ENCODE measurements around the gene ACY1. TPM values are rescaled to one million over a fixed set of nuclear protein-coding genes. Genes with fewer than 3 reads are reported as not detected.

ACY1 gene
- total and polyA plus RNA-seq, 2 of the 13 experiments (the other 11 are each of a cell fraction or from before 2014, with no cell fraction given), result 113 to 162 TPM

DNA sequence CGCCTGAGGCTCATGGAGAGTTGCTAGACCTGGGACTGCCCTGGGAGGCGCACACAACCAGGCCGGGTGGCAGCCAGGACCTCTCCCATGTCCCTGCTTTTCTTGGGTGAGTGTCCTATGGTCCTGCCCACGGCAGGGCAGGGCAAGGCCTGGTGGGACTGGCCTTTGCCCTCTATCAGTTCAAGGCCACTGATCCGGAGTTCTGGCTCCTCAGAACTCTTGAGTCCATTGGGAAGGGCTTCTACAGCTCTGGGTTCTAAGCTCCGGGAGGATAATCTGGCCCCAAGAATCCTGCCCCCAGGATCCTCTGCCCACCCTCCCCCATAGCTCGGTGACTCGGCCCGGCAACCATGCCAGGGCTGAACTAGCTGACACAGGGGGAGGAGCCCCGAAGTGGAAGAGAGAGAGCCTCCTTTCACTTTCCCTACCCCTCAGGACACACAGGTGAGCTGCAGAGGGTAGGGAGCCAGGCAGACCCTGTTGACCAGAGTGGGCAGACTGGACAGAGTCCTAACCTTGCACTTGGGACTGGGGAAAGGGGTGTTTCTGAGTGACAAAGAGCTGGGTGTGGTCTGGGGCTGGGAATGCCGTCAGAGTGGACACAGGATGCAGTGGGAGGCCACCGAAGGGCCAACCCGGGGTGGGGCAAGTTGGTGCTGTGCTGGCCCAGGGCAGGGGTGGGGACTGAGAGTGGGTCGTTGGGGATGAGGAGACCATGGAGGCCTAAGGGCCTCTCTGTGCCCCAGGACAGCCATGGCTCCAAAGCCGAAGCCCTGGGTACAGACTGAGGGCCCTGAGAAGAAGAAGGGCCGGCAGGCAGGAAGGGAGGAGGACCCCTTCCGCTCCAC is 40.5 kb upstream of the ACY1 start (continued):
- TF ChIP-seq ZNF260 (CRISPR knock-in tag; IDR thresholded peaks at IDR 0.05; ENCODE audit: borderline replicate concordance, low read depth), result no peak
- no peak for TF ChIP-seq PRPF4 (IDR thresholded peaks at IDR 0.05; ENCODE audit: low read depth, low read length, poor library complexity, severe bottlenecking)
- TF ChIP-seq, protein P1, sequence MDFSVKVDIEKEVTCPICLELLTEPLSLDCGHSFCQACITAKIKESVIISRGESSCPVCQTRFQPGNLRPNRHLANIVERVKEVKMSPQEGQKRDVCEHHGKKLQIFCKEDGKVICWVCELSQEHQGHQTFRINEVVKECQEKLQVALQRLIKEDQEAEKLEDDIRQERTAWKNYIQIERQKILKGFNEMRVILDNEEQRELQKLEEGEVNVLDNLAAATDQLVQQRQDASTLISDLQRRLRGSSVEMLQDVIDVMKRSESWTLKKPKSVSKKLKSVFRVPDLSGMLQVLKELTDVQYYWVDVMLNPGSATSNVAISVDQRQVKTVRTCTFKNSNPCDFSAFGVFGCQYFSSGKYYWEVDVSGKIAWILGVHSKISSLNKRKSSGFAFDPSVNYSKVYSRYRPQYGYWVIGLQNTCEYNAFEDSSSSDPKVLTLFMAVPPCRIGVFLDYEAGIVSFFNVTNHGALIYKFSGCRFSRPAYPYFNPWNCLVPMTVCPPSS (IDR thresholded peaks at IDR 0.05), result no peak
- peak; percentile 61; the same call in 1 of the 2 replicates for TF ChIP-seq ZNF614 (CRISPR knock-in tag; IDR thresholded peaks at IDR 0.05; ENCODE audit: borderline replicate concordance)
- no peak for TF ChIP-seq REXO4 (CRISPR knock-in tag; IDR thresholded peaks at IDR 0.05; ENCODE audit: borderline replicate concordance)
- 0 out of 2 replicates have a peak, but pooled peaks have one; percentile 27 for TF ChIP-seq ZNF124 (CRISPR knock-in tag; IDR thresholded peaks at IDR 0.05)
- peak; percentile 18; the same call in 1 of the 2 replicates for TF ChIP-seq BCL6 (CRISPR knock-in tag; IDR thresholded peaks at IDR 0.05)
- TF ChIP-seq ZNF816 (CRISPR knock-in tag; IDR thresholded peaks at IDR 0.05; ENCODE audit: borderline replicate concordance), result no peak
- TF ChIP-seq ZNF281 (CRISPR knock-in tag; IDR thresholded peaks at IDR 0.05; ENCODE audit: borderline replicate concordance), result peak; percentile 68
- TF ChIP-seq CBFB (CRISPR knock-in tag; IDR thresholded peaks at IDR 0.05), result no peak
- no peak; the same call in 1 of the 2 replicates for TF ChIP-seq ZBTB14 (CRISPR knock-in tag; IDR thresholded peaks at IDR 0.05)
- no peak for TF ChIP-seq RBFOX2 (IDR thresholded peaks at IDR 0.05; ENCODE audit: low read depth, low read length)
- TF ChIP-seq FOXA3 (CRISPR knock-in tag; IDR thresholded peaks at IDR 0.05), result peak; percentile 46; the same call in 1 of the 2 replicates
- no peak for TF ChIP-seq ZEB1 (IDR thresholded peaks at IDR 0.05; ENCODE audit: insufficient replicate concordance, low read depth)
- TF ChIP-seq HNF1B (CRISPR knock-in tag; IDR thresholded peaks at IDR 0.05), result no peak; the same call in 1 of the 2 replicates
- no peak for TF ChIP-seq SOX6 (IDR thresholded peaks at IDR 0.05)
- TF ChIP-seq SOX6 (CRISPR knock-in tag; IDR thresholded peaks at IDR 0.05), result no peak
- TF ChIP-seq ZNF770 (CRISPR knock-in tag; IDR thresholded peaks at IDR 0.05), result peak; percentile 33; the same call in 1 of the 2 replicates
- TF ChIP-seq ZNF576 (CRISPR knock-in tag; IDR thresholded peaks at IDR 0.05), result no peak

Measured in HepG2 (cell line).